Activated CD4-positive, alpha-beta T cell treated with anti-CD3 and anti-CD28 coated beads for 48 hours (primary cell): ENCODE data around the gene NAA80.
"Not testable (repeated sequence)": the region's sequence is repeated elsewhere in the genome, so short reads cannot be mapped to it uniquely, and the experiment has no call there.

ENCODE experiments used
- DNase-seq: peaks from one replicate; pipeline ENCODE4 v3.0.0-alpha.2; 2020

Gene NAA80

GRCh38 chr3:50312041-50312440 lies 12.8 kb upstream of the NAA80 start:
- not testable (repeated sequence) for DNase-seq

GRCh38 chr3:50304601-50305000 lies 5.4 kb upstream of the NAA80 start:
- no peak for DNase-seq

- no peak for DNase-seq
These were observed 4.0 kb upstream of the NAA80 start, which contains the start of gene HYAL1 for GRCh38 chr3:50303013-50303815. HYAL1 (minus strand) TSS chr3:50303574; CDS start chr3:50302956, 618 bp downstream.

- no peak for DNase-seq
These were observed 3.1 kb upstream of the NAA80 start for GRCh38 chr3:50302095-50303012.

GRCh38 chr3:50300681-50301254 lies 1.6 kb upstream of the NAA80 start:
- no peak for DNase-seq

- no peak for DNase-seq
These were observed 900 bp upstream of the NAA80 start for GRCh38 chr3:50299929-50300680.

- no peak for DNase-seq
These were observed 378 bp upstream of the NAA80 start for GRCh38 chr3:50299638-50299928.

- no peak for DNase-seq
These were observed 1.1 kb downstream of the NAA80 start for GRCh38 chr3:50297896-50298725.

- DNase-seq, result no peak
These were observed 1.8 kb downstream of the NAA80 start for GRCh38 chr3:50297384-50297775.

GRCh38 chr3:50296721-50297383 lies 2.4 kb downstream of the NAA80 start:
- DNase-seq, result no peak

GRCh38 chr3:50295553-50296431 lies 3.4 kb downstream of the NAA80 start:
- no peak for DNase-seq

GRCh38 chr3:50294492-50295403 lies 4.5 kb downstream of the NAA80 start:
- no peak for DNase-seq

- no peak for DNase-seq
These were observed 5.1 kb downstream of the NAA80 start for GRCh38 chr3:50294089-50294488.

- DNase-seq, result no peak
These were observed 6.0 kb downstream of the NAA80 start for GRCh38 chr3:50293079-50293801.

- peak; percentile 97 for DNase-seq
These were observed 6.8 kb downstream of the NAA80 start, which contains the start of gene IFRD2 for GRCh38 chr3:50292159-50293078. IFRD2 (minus strand) TSS chr3:50292429; CDS start chr3:50292274, 155 bp downstream.

GRCh38 chr3:50290161-50290641 lies 9.0 kb downstream of the NAA80 start:
- no peak for DNase-seq

GRCh38 chr3:50289130-50289529 lies 10.1 kb downstream of the NAA80 start:
- no peak for DNase-seq
